Stimulated activated CD8-positive, alpha-beta memory T cell treated with anti-CD3 and anti-CD28 coated beads, Interleukin-12 subunit alpha, Interleukin-12 subunit beta, amount 100 ng/mL, for 24 hours (primary cell): Measurements from ENCODE around the gene AGMO.

Experiments
- DNase-seq: peaks from one replicate; pipeline ENCODE4 v3.0.0-alpha.2; 2020; ENCODE audit errors: extremely low read depth

The AGMO gene

GRCh38 chr7:15399441-15399840, 162.4 kb downstream of the AGMO start:
- no peak for DNase-seq

- no peak for DNase-seq
These were observed 163.7 kb downstream of the AGMO start for GRCh38 chr7:15397922-15398760.

GRCh38 chr7:15397159-15397550, 164.7 kb downstream of the AGMO start:
- no peak for DNase-seq

- DNase-seq, result no peak
These were observed 165.3 kb downstream of the AGMO start for GRCh38 chr7:15396210-15397158.

DNA sequence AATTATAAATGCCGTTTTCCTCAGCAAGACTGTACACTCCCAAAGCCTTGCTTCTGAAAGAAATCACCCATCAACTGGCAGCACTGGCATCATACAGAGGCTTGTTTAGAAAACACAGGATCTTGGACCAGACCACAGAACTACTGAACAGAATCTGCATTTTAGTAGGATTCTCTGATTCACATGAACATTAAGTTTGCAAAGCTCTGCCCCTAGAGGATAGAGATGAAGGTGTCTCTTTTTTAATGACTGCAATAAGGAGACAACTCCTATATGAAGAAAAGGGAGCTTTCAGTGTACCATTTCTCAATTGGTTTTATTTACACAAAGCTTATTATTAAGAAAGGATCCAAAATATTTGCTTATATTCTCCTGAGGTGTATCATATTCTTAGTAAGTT, 172.7 kb downstream of the AGMO start:
- no peak for DNase-seq

- DNase-seq, result no peak
These were observed 183.2 kb downstream of the AGMO start for GRCh38 chr7:15378494-15379145.

- DNase-seq, result no peak
These were observed 185.2 kb downstream of the AGMO start for GRCh38 chr7:15376600-15376999.

DNA sequence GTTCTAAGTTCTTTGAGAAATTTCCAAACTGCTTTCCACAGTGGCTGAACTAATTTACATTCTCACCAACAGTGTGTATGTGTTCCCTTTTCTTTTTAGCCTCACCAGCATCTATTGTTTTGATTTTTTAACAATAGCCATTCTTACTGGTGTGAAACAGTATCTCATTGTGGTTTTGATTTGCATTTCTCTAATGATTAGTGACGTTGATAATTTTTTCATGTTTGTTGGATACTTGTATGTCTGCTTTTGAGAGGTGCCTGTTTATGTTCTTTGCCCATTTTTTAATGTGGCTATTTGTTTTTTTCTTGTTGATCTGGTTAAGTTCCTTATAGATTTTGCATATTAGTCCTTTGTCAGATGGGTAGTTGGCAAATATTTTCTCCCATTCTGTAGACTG, 191.4 kb downstream of the AGMO start:
- DNase-seq, result no peak

DNA sequence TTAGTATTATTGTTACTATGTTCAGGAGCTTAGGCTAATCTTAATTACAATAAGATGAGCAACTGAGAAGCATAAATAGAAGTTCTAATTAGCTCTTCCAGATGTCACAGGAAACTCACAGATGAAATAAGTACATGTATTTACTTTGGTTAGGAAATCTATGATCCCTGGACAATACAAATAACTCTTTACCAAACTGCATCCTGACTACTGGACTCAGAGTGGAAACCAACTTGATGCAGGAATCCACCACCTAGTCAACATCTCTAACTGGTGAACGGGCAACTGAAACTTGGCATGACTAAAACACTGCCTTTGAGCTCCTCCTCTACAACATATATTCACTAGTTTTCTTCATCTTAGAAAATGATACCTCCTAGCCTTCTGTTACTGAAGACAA, 193.2 kb downstream of the AGMO start:
- no peak for DNase-seq

DNA sequence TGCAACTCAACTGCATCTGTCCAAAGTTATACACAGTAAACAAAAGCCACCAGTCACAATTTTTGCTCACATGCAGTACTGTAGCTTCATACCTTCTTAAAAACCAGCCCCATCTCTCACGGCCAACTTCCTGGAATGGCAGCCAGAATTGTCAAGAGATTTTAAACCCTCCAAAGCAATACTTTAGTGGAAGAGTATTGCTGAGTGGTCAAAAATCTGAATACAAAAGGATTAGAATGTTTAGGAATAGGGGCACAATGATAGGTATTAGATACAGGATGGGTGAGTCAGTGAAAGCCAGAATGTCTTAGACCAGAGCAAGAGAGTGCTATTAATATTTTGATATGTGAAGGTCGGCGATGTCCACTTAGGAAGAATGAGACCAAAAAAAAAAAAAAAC, 193.9 kb downstream of the AGMO start:
- DNase-seq, result no peak

DNA sequence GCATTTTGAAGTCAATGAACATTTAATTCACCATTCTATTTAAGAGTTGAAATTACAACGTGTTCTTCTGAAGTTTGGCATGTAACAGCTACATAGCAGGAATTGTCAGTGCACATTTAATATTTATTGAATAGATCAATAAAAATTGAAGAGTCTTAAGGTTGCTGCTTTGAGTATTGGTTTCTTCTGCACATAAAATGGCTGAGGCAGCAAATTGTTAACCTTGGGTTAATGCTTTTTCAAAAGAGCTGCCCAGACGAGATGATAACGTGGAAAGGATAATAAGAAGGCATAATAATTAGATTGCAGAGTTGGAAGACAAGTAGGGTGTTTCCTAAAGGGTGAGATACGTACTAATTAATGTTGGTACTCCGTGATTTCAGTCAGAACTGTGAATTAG, 203.7 kb downstream of the AGMO start:
- no peak for DNase-seq

- DNase-seq, result no peak
These were observed 209.2 kb downstream of the AGMO start for GRCh38 chr7:15352421-15353206.

DNA sequence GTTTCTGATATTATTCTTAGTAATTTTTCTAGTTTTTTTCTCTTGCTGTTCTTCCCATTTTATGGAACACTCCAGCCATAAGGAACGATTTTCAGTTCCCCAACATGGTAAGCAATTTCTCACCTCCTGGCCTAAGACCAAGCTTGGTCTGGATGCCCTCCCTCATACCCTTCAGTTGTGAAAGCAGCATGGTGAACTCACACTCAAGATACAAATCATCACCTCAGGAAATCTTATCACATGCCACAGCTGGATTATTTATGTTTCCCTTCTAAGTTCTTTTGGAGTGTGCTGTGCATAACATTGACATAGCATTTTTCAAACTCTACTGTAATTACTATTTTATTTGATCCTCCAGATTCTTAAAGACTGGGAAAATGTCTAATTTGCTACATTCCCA, 216.6 kb downstream of the AGMO start:
- no peak for DNase-seq

GRCh38 chr7:15341817-15342216, 220.0 kb downstream of the AGMO start:
- no peak for DNase-seq

- no peak for DNase-seq
These were observed 225.7 kb downstream of the AGMO start for GRCh38 chr7:15336146-15336545.

GRCh38 chr7:15335390-15335789, 226.4 kb downstream of the AGMO start:
- no peak for DNase-seq

- DNase-seq, result no peak
These were observed 227.1 kb downstream of the AGMO start for GRCh38 chr7:15334536-15335263.

DNA sequence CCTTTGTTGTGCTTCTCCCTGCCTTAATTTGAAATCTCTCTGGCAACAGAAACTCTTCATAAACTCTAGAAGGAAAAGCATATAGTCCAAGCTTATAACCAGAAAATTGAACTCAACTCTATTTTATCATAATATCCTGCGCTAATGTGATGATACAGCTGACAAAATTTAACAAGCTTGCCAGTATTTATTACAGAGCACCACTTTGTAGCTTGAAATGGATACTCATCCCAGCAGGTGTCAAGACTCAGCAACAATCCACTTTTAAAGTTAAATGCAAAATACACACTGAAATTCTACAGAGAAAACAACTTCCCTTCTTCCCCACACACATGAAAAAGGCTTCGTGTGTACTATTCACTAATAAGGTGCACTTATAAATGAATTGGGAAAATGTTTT, 228.9 kb downstream of the AGMO start:
- no peak for DNase-seq

DNA sequence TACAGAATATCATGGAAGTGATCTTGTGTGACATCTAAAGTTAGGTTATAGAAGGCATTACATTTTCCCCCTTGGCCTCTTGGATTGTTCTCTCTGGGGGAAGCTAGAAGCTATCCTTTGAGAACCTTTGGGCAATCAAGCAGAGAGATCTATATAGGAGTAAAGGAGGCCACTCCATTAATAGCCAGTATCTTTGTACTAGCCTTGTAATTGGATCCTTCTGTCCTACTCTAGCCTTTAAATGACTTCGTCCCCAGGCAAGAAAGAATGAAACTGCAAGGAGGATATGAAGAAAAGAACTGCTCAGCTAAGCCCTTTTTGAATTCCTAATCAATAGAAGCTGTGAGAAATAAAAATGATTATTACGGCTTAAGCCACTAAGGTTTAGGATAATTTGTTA, 230.9 kb downstream of the AGMO start:
- no peak for DNase-seq

DNA sequence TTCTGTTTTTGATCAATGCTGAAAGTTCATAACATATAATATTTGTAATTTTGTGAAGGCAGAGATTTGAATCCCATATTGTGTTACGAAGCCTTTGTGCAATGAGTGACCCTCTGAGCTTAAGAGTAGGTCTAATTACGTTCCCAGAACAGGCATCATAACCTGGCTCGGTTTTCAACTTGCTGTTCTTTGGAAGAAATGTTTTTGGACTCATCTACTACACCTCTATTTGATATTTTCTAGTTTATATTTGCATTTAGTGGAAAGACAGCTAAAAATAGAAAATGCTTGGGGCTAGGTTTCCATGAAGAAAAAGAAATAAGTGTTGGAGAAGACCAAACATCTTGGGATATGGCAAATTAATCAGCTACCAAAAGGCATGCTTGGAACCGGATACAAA, 234.8 kb downstream of the AGMO start:
- no peak for DNase-seq
